ENCODE measurements around the gene CSAG3. TPM values are rescaled to one million over a fixed set of nuclear protein-coding genes. Genes with fewer than 3 reads are reported as not detected.
"Not testable (repeated sequence)": the region's sequence is repeated elsewhere in the genome, so short reads cannot be mapped to it uniquely, and the experiment has no call there.

Gene CSAG3
- polyA plus RNA-seq, 1 donor (not counting 4 experiments of a cell fraction or from before 2014, with no cell fraction given): not detected

- H3K27ac ChIP-seq (ENCODE audit: control insufficient read depth, insufficient read depth, low read length): no peak overlapping the region
- no peaks in the 10 kb centered on the region for H3K4me1 ChIP-seq (ENCODE audit: control insufficient read depth, extremely low read depth, insufficient read depth, low read length)
- no peaks in the 10 kb centered on the region for H3K9me1 ChIP-seq (ENCODE audit: control insufficient read depth, extremely low read depth, insufficient read depth, low read length)
- no peak overlapping the region for H3K9ac ChIP-seq (ENCODE audit: control insufficient read depth, extremely low read depth, insufficient read depth, low read length)
- H4K20me1 ChIP-seq (ENCODE audit: control insufficient read depth, extremely low read depth, insufficient read depth, low read length): no peaks in the 10 kb centered on the region
- no peak for DNase-seq (ENCODE audit: low read depth, low spot score)
- no peaks in the 10 kb centered on the region for H3K27me3 ChIP-seq (ENCODE audit: control insufficient read depth, extremely low read depth, insufficient read depth, low read length)
- H3K79me2 ChIP-seq (ENCODE audit: control insufficient read depth, insufficient read depth, low read length): no peaks in the 10 kb centered on the region
- FAIRE-seq: no peak
- no peak overlapping the region for H3K4me2 ChIP-seq (ENCODE audit: control insufficient read depth, extremely low read depth, insufficient read depth, low read depth, low read length)
- H3K4me3 ChIP-seq (ENCODE audit: control insufficient read depth in 2 of 3, extremely low read depth in 1 of 3, insufficient read depth in 2 of 3, low read depth in 1 of 3, low read length in 3 of 3): no peak overlapping the region
- H3K36me3 ChIP-seq (ENCODE audit: control insufficient read depth in 2 of 2, extremely low read depth in 1 of 2, insufficient read depth in 2 of 2, low read length in 2 of 2): no peaks in the 10 kb centered on the region
- H2AFZ ChIP-seq (ENCODE audit: control insufficient read depth, low read length): no peak overlapping the region
- dilution Hi-C loops (cut with MboI; ENCODE audit: extremely low pct_ligation_motif_present, low sequenced_read_pairs): no loop called here
- TF ChIP-seq CTCF (optimal IDR thresholded peaks at IDR 0.05 in 1 of 3, IDR thresholded peaks at IDR 0.05 in 1 of 3, conservative IDR thresholded peaks at IDR 0.05 in 1 of 3; ENCODE audit: extremely low read depth in 1 of 3, insufficient read depth in 2 of 3, low read length in 3 of 3) (no peak), EZH2 (IDR thresholded peaks at IDR 0.05; ENCODE audit: low read length) (no peak)
- H3K9me3 ChIP-seq (ENCODE audit: control insufficient read depth, low read depth, low read length): no peaks in the 10 kb centered on the region
Measured at GRCh38 chrX:152735101-152735500, 23.9 kb upstream of the CSAG3 start.

GRCh38 chrX:152735860-152736511, 23.0 kb upstream of the CSAG3 start:
- Histone ChIP-seq H3K27me3 (ENCODE audit: control insufficient read depth, extremely low read depth, insufficient read depth, low read length) (no peaks in the 10 kb centered on the region), H3K9me1 (ENCODE audit: control insufficient read depth, extremely low read depth, insufficient read depth, low read length) (no peaks in the 10 kb centered on the region), H3K9me3 (ENCODE audit: control insufficient read depth, low read depth, low read length) (no peaks in the 10 kb centered on the region), H4K20me1 (ENCODE audit: control insufficient read depth, extremely low read depth, insufficient read depth, low read length) (no peaks in the 10 kb centered on the region), H2AFZ (ENCODE audit: control insufficient read depth, low read length) (no peak overlapping the region), H3K9ac (ENCODE audit: control insufficient read depth, extremely low read depth, insufficient read depth, low read length) (no peak overlapping the region), H3K36me3 (ENCODE audit: control insufficient read depth in 2 of 2, extremely low read depth in 1 of 2, insufficient read depth in 2 of 2, low read length in 2 of 2) (no peaks in the 10 kb centered on the region), H3K79me2 (ENCODE audit: control insufficient read depth, insufficient read depth, low read length) (no peaks in the 10 kb centered on the region), H3K4me2 (ENCODE audit: control insufficient read depth, extremely low read depth, insufficient read depth, low read depth, low read length) (no peak overlapping the region), H3K4me3 (ENCODE audit: control insufficient read depth in 2 of 3, extremely low read depth in 1 of 3, insufficient read depth in 2 of 3, low read depth in 1 of 3, low read length in 3 of 3) (no peak overlapping the region), H3K4me1 (ENCODE audit: control insufficient read depth, extremely low read depth, insufficient read depth, low read length) (no peaks in the 10 kb centered on the region), H3K27ac (ENCODE audit: control insufficient read depth, insufficient read depth, low read length) (no peak overlapping the region)
- DNase-seq (ENCODE audit: low read depth, low spot score) (no peak), FAIRE-seq (no peak)
- dilution Hi-C loops (cut with MboI; ENCODE audit: extremely low pct_ligation_motif_present, low sequenced_read_pairs): no loop called here
- TF ChIP-seq CTCF (optimal IDR thresholded peaks at IDR 0.05 in 1 of 3, IDR thresholded peaks at IDR 0.05 in 1 of 3, conservative IDR thresholded peaks at IDR 0.05 in 1 of 3; ENCODE audit: extremely low read depth in 1 of 3, insufficient read depth in 2 of 3, low read length in 3 of 3): no peak
- no peak for TF ChIP-seq EZH2 (IDR thresholded peaks at IDR 0.05; ENCODE audit: low read length)

GRCh38 chrX:152736528-152736927, 22.5 kb upstream of the CSAG3 start:
- H3K27ac ChIP-seq (ENCODE audit: control insufficient read depth, insufficient read depth, low read length); FAIRE-seq; H3K4me2 ChIP-seq (ENCODE audit: control insufficient read depth, extremely low read depth, insufficient read depth, low read depth, low read length); H3K9me1 ChIP-seq (ENCODE audit: control insufficient read depth, extremely low read depth, insufficient read depth, low read length); H2AFZ ChIP-seq (ENCODE audit: control insufficient read depth, low read length); H3K36me3 ChIP-seq (ENCODE audit: control insufficient read depth in 2 of 2, extremely low read depth in 1 of 2, insufficient read depth in 2 of 2, low read length in 2 of 2); H3K9me3 ChIP-seq (ENCODE audit: control insufficient read depth, low read depth, low read length); H3K79me2 ChIP-seq (ENCODE audit: control insufficient read depth, insufficient read depth, low read length); H4K20me1 ChIP-seq (ENCODE audit: control insufficient read depth, extremely low read depth, insufficient read depth, low read length); H3K4me3 ChIP-seq (ENCODE audit: control insufficient read depth in 2 of 3, extremely low read depth in 1 of 3, insufficient read depth in 2 of 3, low read depth in 1 of 3, low read length in 3 of 3); DNase-seq (ENCODE audit: low read depth, low spot score); dilution Hi-C loops (cut with MboI; ENCODE audit: extremely low pct_ligation_motif_present, low sequenced_read_pairs); H3K27me3 ChIP-seq (ENCODE audit: control insufficient read depth, extremely low read depth, insufficient read depth, low read length); H3K4me1 ChIP-seq (ENCODE audit: control insufficient read depth, extremely low read depth, insufficient read depth, low read length); H3K9ac ChIP-seq (ENCODE audit: control insufficient read depth, extremely low read depth, insufficient read depth, low read length): not testable (repeated sequence)

Data from keratinocyte (primary cell).